HG02938 (cell line): Measurements from ENCODE around the gene CSNK1A1.
"Not testable (repeated sequence)": the region's sequence is repeated elsewhere in the genome, so short reads cannot be mapped to it uniquely, and the experiment has no call there.

Source experiments
- ATAC-seq: cut with Tn5 transposase; IDR thresholded peaks from one replicate; pipeline ENCODE4 v1.9.1; 2021; ENCODE audit warnings: mild to moderate bottlenecking, moderate library complexity; ENCODE audit not compliant: unreplicated experiment

CSNK1A1 gene

GRCh38 chr5:149535787-149536186 lies 15.5 kb downstream of the CSNK1A1 start:
- ATAC-seq, result not testable (repeated sequence)

DNA sequence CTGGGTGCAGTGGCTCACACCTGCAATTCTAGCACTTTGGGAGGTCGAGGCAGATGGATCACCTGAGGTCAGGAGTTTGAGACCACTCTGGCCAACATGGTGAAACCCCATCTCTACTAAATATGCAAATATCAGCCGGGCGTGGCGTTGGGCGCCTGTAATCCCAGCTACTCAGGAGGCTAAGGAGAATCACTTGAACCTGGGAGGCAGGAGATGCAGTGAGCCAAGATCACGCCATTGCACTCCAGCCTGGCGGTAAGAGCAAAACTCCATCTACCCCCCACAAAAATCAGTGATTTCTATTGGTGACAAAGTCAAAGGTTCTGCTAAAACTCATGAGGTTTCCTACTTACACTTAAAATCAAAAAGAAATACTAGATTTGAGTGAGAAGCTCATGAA lies 18.8 kb downstream of the CSNK1A1 start:
- no peak for ATAC-seq

DNA sequence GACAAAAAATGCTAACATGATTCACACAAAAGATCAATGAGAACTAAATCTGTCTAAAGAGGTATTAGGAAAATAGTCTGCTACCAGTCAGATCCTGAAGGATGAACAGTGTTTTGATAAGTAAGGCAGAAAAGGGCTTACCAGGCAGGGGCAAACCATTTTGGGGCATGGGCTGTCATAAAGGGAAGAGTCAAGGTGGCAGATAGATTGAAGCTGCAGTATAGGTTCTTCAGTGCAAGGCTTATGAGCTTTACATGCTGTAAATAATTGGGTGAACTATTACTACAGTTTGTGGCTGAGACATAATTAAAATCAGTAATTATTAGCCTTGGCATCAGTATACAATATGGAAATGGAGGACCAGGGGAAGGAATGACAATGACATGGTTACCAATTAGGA lies 21.8 kb downstream of the CSNK1A1 start:
- no peak for ATAC-seq

GRCh38 chr5:149528281-149529060 lies 22.8 kb downstream of the CSNK1A1 start:
- ATAC-seq, result no peak

- no peak for ATAC-seq
Measured at GRCh38 chr5:149526845-149527590, 24.2 kb downstream of the CSNK1A1 start.

GRCh38 chr5:149521739-149522685 lies 29.2 kb downstream of the CSNK1A1 start:
- ATAC-seq, result no peak

- ATAC-seq, result no peak
Measured at GRCh38 chr5:149519601-149520000, 31.6 kb downstream of the CSNK1A1 start.

DNA sequence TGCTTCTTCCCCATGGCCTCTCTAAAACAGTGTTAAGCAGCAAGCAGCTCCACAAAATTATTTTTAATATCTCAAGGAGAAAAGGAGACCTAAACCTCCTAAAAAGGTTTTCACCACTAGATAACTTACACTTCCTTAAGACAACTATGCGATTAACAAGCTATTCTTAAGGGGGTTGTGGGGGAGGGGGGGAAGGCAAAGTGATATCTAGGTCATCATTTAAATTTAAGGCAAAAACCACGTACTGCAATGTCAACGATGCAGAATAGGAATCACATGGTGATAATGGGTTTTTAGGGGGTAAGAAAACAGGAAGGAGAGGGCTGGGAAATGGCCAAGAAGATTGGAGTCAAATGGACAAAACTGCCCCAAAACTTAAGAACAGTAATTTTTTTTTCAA lies 32.6 kb downstream of the CSNK1A1 start:
- ATAC-seq, result no peak

DNA sequence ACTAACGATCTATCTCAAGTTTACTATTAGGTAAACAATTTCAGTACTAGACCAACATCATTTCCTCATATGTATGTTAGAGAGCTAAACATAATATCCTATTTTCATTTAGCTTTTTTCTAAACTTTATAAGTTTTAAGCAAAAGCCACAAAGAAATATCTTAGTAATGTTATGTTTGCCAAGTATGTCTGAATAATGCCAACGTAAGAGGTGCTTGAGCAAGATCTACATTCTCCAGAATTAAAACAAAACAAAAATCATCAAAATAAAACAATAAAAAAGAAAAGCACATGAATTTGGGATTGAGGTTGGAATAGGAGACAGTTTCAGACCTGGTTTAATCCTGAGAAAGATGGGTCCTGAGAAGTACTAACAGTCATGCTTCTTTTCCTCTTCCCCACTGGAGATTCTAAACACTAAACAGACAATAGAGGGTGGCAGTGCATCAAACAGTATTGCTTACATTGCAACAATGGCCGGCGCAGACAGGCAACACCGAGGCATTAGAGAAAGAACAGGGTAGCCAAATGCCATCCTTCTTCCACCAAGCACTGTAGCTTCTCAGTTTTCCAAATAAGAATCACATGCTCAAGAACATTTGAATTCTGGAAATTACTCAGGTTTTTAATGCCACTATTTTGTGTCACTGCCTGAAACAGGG lies 33.6 kb downstream of the CSNK1A1 start:
- no peak for ATAC-seq

- no peak for ATAC-seq
Measured at GRCh38 chr5:149514512-149514911, 36.7 kb downstream of the CSNK1A1 start.

- not testable (repeated sequence) for ATAC-seq
Measured at GRCh38 chr5:149513372-149513947, 37.8 kb downstream of the CSNK1A1 start.

- ATAC-seq, result no peak
Measured at GRCh38 chr5:149510136-149510535, 41.1 kb downstream of the CSNK1A1 start.

DNA sequence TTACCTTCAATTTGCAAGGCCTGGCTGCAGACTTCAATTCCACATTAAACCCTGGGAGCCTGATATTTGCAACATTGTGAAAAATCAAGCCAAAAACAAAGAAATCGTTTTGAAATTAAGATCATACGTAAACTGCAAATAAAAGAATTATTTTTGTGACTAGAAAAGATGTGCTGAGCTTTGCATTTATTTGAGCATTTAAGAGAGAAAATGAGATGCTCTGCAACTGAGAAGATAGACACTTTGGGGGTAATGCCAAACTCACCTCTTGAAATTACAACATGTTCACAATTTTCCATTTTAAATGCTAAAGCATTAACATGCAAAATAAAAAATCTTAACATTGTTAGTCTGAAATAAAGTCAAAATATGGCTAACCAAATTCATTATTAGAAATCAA lies 46.6 kb downstream of the CSNK1A1 start:
- no peak for ATAC-seq

DNA sequence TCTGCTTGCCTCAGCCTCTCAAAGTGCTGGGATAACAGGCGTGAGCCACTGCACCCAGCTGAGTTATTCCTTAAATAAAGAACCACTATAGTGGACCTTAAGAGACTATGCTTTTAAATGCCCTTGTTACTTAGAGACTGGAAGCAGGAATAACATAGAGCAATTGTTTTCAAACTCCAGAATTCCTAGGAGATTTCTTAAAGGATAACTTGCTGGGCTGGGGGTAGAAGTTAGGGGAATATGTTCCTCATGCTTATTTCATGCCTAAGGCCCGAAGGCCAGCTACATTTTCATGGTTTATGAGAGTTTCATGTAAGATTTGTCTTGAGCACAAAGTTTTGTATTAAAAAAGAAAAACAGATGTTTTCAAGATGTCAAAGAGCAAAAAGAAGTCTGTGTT lies 48.2 kb downstream of the CSNK1A1 start:
- ATAC-seq, result no peak

GRCh38 chr5:149500922-149501582 lies 50.2 kb downstream of the CSNK1A1 start:
- no peak for ATAC-seq

- no peak for ATAC-seq
Measured at GRCh38 chr5:149498724-149499336, 52.4 kb downstream of the CSNK1A1 start.

DNA sequence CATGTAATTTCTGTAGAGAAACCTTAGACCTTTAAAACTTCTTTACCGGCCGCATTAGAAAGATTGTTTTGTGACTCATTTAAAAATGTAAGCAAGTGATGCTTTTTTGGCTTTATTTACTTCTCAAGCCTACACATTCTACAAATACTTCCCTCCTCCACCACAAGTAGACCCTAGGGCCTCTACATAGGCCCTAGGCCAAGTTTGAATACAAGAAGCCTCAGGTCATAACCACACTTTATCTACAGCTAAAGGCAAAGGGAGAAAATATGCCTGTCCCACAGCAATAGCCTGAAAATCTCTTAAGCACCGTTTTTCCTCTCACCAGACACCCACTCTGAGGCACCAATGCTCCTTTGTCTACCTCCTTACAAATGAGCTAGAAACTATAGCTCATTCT lies 53.9 kb downstream of the CSNK1A1 start:
- no peak for ATAC-seq

DNA sequence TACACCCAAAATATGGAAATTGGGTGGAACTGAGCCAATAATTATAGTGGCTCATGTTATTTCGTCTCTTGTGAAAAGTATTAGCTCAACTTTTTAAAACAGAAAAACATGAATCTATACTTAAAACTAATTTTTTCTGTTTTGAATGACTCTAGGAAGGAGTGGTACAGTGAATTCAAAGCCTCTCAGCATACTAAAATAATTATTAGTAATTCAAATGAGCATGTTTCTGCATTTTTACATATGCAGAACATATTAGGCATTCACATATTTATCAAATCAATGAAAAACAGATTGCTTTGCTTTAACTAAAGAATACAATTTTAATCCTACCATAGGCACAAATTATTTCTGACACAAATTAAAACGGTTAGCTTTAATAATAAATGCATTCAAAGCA lies 54.3 kb downstream of the CSNK1A1 start:
- ATAC-seq, result no peak

- no peak for ATAC-seq
Measured at GRCh38 chr5:149496166-149496565, 55.1 kb downstream of the CSNK1A1 start.
